OCI-LY1 (cell line): Measurements from ENCODE around the gene GNRHR.

Experiments
- H2AFZ ChIP-seq: fragments of 200-600 bp; sonication (generic), shearing (Covaris generic); 2 replicates; pipeline ENCODE4 v1.6.0; 2014; ENCODE audit warnings: antibody characterized with exemption, mild to moderate bottlenecking, low read length
- H3F3A ChIP-seq: fragments of 200-600 bp; sonication (generic), shearing (Covaris generic); 2 replicates; pipeline ENCODE4 v1.6.0; 2014; ENCODE audit warnings: mild to moderate bottlenecking, antibody characterized with exemption, low read length, moderate library complexity; ENCODE audit not compliant: insufficient read depth
- H3K27ac ChIP-seq: fragments of 200-600 bp; sonication (generic); 2 replicates; pipeline ENCODE4 v1.5.1; 2014; ENCODE audit warnings: low read length, mixed run types, mild to moderate bottlenecking, low read depth; ENCODE audit not compliant: poor library complexity, severe bottlenecking
- H3K27me3 ChIP-seq: fragments of 200-600 bp; sonication (generic); 2 replicates; pipeline ENCODE4 v1.6.0; 2014; ENCODE audit warnings: antibody characterized with exemption, mild to moderate bottlenecking, low read length, moderate library complexity; ENCODE audit not compliant: insufficient read depth
- H3K36me3 ChIP-seq: fragments of 200-600 bp; sonication (generic); 2 replicates; pipeline ENCODE4 v1.6.1; 2014; ENCODE audit warnings: mild to moderate bottlenecking, antibody characterized with exemption, low read length, moderate library complexity, mixed read lengths; ENCODE audit not compliant: insufficient read depth
- H3K4me1 ChIP-seq: fragments of 200-600 bp; sonication (generic); 2 replicates; pipeline ENCODE4 v1.5.1; 2014; ENCODE audit warnings: mild to moderate bottlenecking, low read length, moderate library complexity; ENCODE audit not compliant: insufficient read depth, severe bottlenecking
- H3K4me2 ChIP-seq: fragments of 200-600 bp; sonication (generic), shearing (Covaris generic); 2 replicates; pipeline ENCODE4 v1.6.1; 2014; ENCODE audit warnings: low read length
- H3K4me3 ChIP-seq: fragments of 200-600 bp; sonication (generic); 2 replicates; pipeline ENCODE4 v1.5.1; 2014; ENCODE audit warnings: low read length, low read depth, mild to moderate bottlenecking, mixed read lengths; ENCODE audit not compliant: poor library complexity, severe bottlenecking
- H3K79me2 ChIP-seq: fragments of 200-600 bp; shearing (Covaris generic); 2 replicates; pipeline ENCODE4 v1.6.1; 2016; ENCODE audit warnings: mixed run types, low read length, mixed read lengths; ENCODE audit not compliant: insufficient read depth
- H3K9ac ChIP-seq: fragments of 200-600 bp; sonication (generic), shearing (Covaris generic); 2 replicates; pipeline ENCODE4 v1.6.1; 2014; ENCODE audit warnings: mild to moderate bottlenecking, low read length, mixed read lengths
- H3K9me2 ChIP-seq: fragments of 200-600 bp; sonication (generic), shearing (Covaris generic); 2 replicates; pipeline ENCODE4 v1.6.1; 2014; ENCODE audit warnings: low read depth, mild to moderate bottlenecking, low read length, mixed read lengths
- H3K9me3 ChIP-seq: fragments of 200-600 bp; shearing (Covaris generic); 2 replicates; pipeline ENCODE4 v1.6.1; 2014; ENCODE audit warnings: low read length, mixed read lengths
- H4K20me1 ChIP-seq: fragments of 200-600 bp; sonication (generic), shearing (Covaris generic); 2 replicates; pipeline ENCODE4 v1.6.0; 2016; ENCODE audit warnings: mild to moderate bottlenecking, low read length; ENCODE audit not compliant: insufficient read depth
- CTCF ChIP-seq: fragments of 200-600 bp; sonication (generic), shearing (Covaris generic); IDR thresholded peaks from 2 replicates; pipeline ENCODE4 v1.5.1; 2017; ENCODE audit warnings: mild to moderate bottlenecking, antibody characterized with exemption, low read length, moderate library complexity, mixed read lengths
- EZH2 ChIP-seq: fragments of 200-600 bp; sonication (generic), shearing (Covaris generic); IDR thresholded peaks from 2 replicates; pipeline ENCODE4 v1.8.0; 2017; ENCODE audit warnings: borderline replicate concordance, mixed run types, mild to moderate bottlenecking, antibody characterized with exemption, low read length, moderate library complexity, mixed read lengths

GNRHR gene

DNA sequence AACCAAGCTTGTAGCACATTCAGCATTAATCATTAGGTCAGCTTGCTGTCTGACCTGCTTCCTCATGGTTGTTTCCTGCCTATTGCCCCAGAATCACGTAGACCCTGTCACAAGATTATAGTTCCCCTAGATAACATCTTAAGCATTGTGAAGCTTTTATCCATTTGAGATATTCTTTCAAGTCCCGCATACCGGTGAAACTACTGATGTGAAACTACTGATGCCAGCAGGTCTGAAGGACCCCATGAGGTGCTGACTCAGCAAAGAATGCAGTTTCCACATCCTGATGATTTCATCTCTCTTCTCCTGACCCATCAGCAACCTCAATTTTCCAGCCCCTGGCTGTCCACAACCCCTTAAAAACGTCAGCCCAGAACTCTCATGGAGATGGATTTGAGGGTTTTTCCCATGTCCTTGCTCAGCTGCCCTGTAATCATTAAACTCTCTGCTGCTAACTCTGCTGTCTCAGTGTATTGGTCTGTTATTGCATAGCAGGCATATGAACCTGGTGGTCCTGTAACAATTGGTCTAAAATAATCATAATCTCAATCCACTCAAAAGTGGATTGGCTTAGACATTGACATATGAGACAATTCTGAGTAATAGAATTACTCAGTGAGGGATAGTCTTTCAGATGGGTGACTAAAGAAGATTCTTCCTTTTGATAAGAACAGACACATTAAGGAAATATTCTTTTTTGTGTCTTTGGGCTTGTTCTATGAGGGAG, 26.9 kb downstream of the GNRHR start:
- Histone ChIP-seq H4K20me1 (no peaks in the 10 kb centered on the region), H3K9me2 (no peaks in the 10 kb centered on the region), H3K27me3 (no peaks in the 10 kb centered on the region), H3K9me3 (no peaks in the 10 kb centered on the region), H3F3A (no peaks in the 10 kb centered on the region), H2AFZ (no peak overlapping the region), H3K4me1 (no peaks in the 10 kb centered on the region), H3K4me3 (no peak overlapping the region), H3K79me2 (no peaks in the 10 kb centered on the region), H3K27ac (no peak overlapping the region), H3K36me3 (no peaks in the 10 kb centered on the region), H3K4me2 (no peak overlapping the region), H3K9ac (no peak overlapping the region)
- TF ChIP-seq CTCF (no peak), EZH2 (no peak)

DNA sequence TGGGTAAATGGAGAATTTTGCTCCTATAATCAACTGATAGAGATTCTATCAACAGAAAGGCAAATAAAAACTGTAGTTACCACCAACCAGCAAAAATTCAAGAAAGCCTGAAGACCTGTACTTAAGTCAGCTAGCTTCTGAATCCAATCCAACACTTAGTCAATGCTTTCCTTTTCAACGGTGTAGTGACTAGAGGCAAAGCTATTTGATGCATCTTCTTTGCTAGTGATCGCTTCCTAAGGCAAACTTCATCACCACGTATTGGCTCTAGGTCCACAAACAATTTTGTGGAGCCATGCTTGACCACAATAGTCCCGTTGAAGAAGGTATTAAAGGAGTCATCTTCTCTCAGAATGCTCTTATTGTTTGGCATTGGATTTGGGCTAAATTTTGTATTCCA, 28.2 kb downstream of the GNRHR start:
- no peaks in the 10 kb centered on the region for H3K79me2 ChIP-seq
- no peak overlapping the region for H3K27ac ChIP-seq
- no peak overlapping the region for H3K4me2 ChIP-seq
- no peaks in the 10 kb centered on the region for H4K20me1 ChIP-seq
- no peak overlapping the region for H3K4me3 ChIP-seq
- H3K27me3 ChIP-seq = no peaks in the 10 kb centered on the region
- H3F3A ChIP-seq = no peaks in the 10 kb centered on the region
- no peaks in the 10 kb centered on the region for H3K4me1 ChIP-seq
- H3K9ac ChIP-seq = no peak overlapping the region
- peaks cover 8% of the 10 kb centered on the region for H3K36me3 ChIP-seq
- H2AFZ ChIP-seq = no peak overlapping the region
- no peaks in the 10 kb centered on the region for H3K9me2 ChIP-seq
- no peak for TF ChIP-seq EZH2
- H3K9me3 ChIP-seq = no peaks in the 10 kb centered on the region

DNA sequence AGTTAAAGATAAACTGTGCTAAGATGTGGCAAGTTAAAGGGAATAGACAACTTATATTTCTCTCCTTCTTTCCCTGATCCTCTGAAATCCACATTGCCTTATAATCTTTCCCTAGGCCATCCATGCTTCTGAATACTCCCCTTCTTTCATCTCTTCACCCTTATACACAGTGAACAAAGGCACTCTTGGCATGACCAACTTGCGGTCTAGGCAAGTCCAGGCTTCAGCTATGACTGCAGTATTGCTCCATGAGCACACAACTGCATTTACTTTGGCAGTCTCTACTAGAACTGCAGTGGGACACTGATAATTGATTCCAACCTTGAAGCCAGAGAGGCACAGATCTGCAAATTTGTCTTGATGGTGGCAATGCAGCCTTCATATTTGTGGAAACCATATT, 29.1 kb downstream of the GNRHR start:
- no peaks in the 10 kb centered on the region for H3F3A ChIP-seq
- peaks cover 14% of the 10 kb centered on the region for H3K36me3 ChIP-seq
- no peaks in the 10 kb centered on the region for H3K9me3 ChIP-seq
- no peak overlapping the region for H3K4me2 ChIP-seq
- no peaks in the 10 kb centered on the region for H3K79me2 ChIP-seq
- no peak for TF ChIP-seq EZH2
- TF ChIP-seq CTCF = no peak
- H3K9ac ChIP-seq = no peak overlapping the region
- H2AFZ ChIP-seq = no peak overlapping the region
- H4K20me1 ChIP-seq = no peaks in the 10 kb centered on the region
- no peak overlapping the region for H3K4me3 ChIP-seq
- H3K4me1 ChIP-seq = no peaks in the 10 kb centered on the region
- H3K9me2 ChIP-seq = no peaks in the 10 kb centered on the region
- no peaks in the 10 kb centered on the region for H3K27me3 ChIP-seq
- no peak overlapping the region for H3K27ac ChIP-seq

GRCh38 chr4:67723949-67724348, 30.2 kb downstream of the GNRHR start:
- H3K9me3 ChIP-seq = no peaks in the 10 kb centered on the region
- H3K4me1 ChIP-seq = no peaks in the 10 kb centered on the region
- no peak overlapping the region for H3K4me3 ChIP-seq
- no peak overlapping the region for H3K27ac ChIP-seq
- H4K20me1 ChIP-seq = no peaks in the 10 kb centered on the region
- H3K9me2 ChIP-seq = no peaks in the 10 kb centered on the region
- no peaks in the 10 kb centered on the region for H3K79me2 ChIP-seq
- no peaks in the 10 kb centered on the region for H3F3A ChIP-seq
- H3K4me2 ChIP-seq = no peak overlapping the region
- H3K36me3 ChIP-seq = peaks cover 14% of the 10 kb centered on the region
- TF ChIP-seq CTCF = peak; percentile 27; the same call in 1 of the 2 replicates
- no peak for TF ChIP-seq EZH2
- no peaks in the 10 kb centered on the region for H3K27me3 ChIP-seq
- no peak overlapping the region for H3K9ac ChIP-seq
- no peak overlapping the region for H2AFZ ChIP-seq
